ENCODE data around the gene MGAT3.
"Not testable (repeated sequence)": the region's sequence is repeated elsewhere in the genome, so short reads cannot be mapped to it uniquely, and the experiment has no call there.

The MGAT3 gene, protein sequence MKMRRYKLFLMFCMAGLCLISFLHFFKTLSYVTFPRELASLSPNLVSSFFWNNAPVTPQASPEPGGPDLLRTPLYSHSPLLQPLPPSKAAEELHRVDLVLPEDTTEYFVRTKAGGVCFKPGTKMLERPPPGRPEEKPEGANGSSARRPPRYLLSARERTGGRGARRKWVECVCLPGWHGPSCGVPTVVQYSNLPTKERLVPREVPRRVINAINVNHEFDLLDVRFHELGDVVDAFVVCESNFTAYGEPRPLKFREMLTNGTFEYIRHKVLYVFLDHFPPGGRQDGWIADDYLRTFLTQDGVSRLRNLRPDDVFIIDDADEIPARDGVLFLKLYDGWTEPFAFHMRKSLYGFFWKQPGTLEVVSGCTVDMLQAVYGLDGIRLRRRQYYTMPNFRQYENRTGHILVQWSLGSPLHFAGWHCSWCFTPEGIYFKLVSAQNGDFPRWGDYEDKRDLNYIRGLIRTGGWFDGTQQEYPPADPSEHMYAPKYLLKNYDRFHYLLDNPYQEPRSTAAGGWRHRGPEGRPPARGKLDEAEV

DNA sequence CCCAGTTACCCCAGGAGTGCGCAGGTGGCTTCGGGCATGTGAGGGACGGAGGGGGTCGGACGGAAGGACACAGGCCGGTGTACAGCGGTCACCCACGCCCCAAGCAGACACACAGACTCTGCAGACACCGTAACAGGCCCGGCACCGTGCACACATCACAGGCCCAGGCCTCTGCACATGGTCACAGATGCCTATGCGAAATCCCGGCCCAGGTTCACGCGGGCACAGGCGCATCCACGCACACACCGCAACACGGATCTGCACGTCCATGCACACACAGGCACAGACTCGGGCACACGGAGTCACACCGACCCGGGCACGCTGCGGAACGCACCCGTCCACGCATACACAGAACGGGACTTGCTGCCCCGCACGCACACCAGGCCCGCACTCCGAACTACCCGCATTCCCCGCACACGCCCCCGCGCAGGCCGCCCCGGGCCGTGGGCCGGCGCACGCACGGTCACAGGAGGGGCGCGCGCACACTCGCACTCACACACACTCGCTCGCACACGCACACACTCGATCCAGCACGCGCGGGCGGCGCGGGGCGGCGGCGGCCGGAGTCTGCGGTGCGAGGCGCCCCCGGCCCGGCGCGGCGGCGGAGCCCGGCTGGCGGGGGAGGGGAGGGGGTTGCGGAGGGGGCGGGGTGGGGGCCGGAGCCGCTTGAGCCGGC is at the start of gene MGAT3:
Gene MGAT3 (plus strand): TSS at position 491 of the 676 bp plus-strand sequence. CDS start 30,336 bp downstream, outside the sequence.
- no peak for DNase-seq (ENCODE audit: low read depth)

DNA sequence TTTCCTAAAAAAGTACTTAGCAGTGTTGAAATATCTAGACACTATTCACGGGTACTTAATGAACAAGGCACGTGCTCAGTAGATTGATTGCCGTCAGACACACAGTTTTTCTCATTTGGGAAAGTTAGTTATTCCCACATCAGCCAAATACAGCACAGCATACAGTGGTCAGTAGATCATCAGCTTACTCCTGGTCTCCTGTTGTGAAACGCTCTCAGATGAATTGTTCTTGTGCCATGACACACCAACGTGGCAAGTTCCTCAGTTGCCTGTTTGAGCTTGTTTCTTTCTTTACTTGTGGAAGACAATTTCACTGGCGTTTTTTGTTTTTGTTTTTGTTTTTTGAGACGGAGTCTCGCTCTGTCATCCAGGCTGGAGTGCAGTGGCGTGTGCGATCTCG is 48.6 kb upstream of the MGAT3 start:
- no peak for DNase-seq (ENCODE audit: low read depth)

DNA sequence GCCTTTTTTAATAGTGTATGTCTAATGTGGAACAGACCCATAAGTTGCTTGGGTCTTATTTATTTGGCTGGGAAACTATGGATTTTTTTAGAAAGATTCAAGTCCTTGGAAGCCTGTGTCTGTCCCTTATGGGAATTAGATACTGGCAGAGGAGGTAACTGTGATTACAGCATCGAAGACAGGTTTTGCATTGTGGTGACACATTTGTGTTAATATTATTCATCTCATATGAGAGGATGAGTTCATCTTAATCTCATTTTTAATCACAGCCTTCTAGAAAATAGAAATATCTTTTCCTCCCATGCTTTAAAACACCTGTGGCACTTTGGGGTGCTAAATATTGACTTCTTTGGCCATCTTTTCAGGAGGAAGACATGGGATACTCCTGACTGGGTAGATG is 48.0 kb upstream of the MGAT3 start:
- DNase-seq (ENCODE audit: low read depth): no peak

DNA sequence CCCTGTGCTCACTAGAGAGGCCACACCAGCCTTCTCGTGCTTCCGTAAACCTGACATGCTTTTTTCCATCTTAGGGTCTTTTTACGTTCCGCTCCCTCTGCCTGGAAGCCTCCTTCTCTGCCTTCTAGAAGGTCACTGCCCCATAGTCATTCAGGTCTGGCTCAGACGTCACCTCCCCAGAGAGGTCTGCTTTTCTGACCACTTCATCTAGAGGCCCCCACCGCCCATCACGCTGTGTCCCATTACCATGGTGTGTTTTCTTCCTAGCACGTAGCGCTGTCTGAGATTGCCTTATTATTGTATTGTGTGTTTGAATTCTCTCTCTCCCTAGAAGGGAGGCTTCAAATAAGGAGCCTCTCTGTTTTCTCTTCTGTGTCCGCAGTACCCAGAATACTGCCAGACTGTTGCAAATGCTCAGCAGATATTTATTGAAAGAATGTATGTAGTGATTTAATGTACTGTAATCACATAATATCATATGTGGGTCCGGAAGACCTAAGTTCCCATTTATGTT is 47.2 kb upstream of the MGAT3 start:
- no peak for DNase-seq (ENCODE audit: low read depth)

DNA sequence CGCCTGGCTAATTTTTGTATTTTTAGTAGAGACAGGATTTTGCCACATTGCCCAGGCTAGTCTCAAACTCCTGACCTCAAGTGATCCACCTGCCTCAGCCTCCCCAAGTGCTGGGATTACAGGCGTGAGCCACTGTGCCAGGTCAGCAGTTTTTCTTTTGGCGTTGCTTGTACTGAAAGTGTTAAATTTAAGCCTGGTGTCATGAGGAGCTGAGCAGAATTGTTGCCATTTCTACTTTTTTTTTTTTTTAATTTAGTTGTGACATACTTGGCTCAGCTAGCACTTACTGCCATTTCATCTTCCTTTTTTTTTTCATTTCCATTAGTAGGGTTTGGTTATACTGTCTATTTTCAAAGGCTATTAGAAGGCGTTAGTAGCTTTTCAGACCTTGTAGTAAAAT is 46.5 kb upstream of the MGAT3 start:
- no peak for DNase-seq (ENCODE audit: low read depth)

DNA sequence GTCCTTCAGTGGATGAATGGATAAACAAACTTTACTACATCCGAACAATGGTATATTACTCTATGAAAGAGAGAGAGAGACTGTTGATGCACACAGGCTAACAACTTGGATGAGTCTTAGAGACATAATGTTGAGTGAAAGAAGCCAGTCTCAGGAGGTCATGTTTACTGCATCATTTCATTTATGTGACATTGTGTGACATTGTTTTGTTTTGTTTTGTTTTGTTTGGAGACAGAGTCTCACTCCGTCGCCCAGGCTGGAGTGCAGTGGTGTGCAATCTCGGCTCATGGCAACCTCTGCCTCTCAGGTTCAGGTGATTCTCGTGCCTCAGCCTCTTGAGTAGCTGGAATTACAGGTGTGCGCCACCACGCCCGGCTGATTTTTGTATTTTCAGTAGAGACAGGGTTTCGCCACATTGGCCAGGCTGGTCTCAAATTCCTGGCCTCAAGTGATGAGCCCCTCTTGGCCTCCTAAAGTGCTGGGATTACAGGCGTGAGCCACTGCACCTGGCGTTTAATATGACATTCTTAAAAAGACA is 44.9 kb upstream of the MGAT3 start:
- DNase-seq (ENCODE audit: low read depth): not testable (repeated sequence)

DNA sequence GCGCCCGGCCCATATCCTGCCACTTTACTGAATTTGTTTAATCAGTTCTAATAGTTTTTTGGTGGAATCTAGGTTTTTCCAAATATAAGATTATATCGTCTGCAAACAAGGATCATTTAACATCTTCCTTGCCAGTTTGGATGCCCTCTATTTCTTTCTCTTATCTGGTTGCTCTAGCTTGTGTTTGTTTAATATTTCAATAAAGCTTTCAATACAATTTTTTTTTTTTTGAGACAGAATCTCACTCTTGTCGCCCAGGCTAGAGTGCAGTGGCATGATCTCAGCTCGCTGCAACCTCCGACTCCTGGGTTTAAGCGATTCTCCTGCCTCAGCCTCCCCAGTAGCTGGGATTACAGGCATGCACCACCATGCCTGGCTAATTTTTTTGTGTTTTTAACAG is 43.6 kb upstream of the MGAT3 start:
- not testable (repeated sequence) for DNase-seq (ENCODE audit: low read depth)

DNA sequence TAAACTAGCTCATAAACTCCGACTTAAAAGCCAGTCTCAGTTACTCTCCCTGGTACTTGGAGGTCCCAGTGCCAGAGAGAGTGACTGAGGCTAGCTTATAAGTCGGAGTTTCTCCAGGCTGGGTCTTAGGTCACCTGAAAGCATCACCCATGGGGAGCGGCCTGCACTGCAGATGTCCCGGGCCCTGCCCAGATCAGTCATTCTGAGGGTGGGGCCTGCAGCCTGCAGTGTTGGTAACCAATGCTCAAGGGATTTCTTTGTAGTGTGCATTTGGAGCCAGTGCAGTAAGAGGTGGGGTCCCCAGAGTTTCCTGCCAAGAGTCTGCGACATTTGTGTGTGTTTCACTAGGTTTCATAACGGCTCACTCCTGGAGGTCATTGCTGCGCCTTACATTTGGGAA is 42.4 kb upstream of the MGAT3 start:
- DNase-seq (ENCODE audit: low read depth): no peak

DNA sequence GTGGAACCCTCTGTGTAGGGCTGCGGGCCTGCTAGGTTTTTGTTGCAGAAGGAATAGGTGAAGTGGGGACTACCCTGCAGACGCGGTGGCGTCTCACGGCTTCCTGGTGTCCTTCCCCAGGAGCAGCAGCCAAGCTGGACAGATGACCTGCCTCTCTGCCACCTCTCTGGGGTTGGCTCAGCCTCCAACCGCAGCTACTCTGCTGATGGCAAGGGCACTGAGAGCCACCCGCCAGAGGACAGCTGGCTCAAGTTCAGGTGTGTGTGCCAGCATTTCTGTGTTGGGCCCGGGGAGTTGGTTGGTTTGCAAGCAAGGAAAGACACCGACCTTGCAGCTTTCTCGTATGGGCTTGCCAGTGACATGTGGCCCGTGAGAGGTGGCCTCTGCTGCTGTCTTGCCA is 41.9 kb upstream of the MGAT3 start:
- DNase-seq (ENCODE audit: low read depth): no peak

DNA sequence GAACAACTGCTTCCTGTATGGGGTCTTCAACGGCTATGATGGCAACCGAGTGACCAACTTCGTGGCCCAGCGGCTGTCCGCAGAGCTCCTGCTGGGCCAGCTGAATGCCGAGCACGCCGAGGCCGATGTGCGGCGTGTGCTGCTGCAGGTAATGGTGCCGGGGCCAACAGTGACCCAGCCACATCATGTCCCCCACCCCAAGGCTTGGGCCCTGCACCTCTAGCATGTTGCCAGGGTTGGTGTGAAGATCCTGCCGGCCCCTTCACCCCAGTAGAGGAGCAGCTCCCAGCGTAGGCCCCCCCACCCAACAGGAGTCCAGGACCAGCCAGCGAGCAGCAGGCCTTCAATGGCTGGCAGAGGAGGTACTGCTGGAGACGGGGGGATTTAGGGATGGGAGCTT is 41.3 kb upstream of the MGAT3 start:
- DNase-seq (ENCODE audit: low read depth): no peak

DNA sequence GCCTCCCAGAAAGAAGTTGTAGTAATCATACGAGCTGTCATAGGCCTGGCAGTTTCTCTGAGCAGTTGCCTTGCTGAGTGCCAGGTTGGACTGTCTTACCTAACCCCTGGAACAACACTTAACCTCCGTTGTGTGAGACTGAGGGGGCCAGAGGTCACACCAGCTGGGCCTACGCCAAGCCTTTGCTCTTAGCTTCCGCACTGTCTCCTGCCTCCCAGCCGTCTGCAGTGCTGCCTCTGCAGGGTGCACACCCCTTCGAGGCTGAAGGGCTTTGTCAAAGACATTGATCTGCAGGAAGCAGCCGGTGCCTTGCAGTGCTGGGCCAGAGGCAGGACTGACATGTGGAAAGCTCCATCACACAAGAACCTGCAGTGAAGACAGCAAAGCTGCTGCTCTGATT is 40.5 kb upstream of the MGAT3 start:
- no peak for DNase-seq (ENCODE audit: low read depth)

DNA sequence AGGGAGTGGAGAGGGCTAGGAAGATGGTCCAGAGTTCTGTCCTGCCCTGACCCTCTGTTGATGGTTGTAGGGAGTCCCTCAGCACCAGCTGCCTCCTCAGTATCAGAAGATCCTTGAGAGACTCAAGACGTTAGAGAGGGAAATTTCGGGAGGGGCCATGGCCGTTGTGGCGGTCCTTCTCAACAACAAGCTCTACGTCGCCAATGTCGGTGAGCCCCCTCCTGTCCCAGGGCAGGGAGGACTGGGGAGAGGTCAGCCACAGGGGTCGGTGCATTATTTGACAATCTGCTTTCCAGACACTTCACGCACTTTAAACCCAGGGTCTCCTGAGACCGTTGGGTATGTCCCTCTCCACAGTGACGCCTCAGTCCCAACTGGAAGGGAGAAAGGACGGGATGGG is 39.2 kb upstream of the MGAT3 start:
- DNase-seq (ENCODE audit: low read depth): no peak

DNA sequence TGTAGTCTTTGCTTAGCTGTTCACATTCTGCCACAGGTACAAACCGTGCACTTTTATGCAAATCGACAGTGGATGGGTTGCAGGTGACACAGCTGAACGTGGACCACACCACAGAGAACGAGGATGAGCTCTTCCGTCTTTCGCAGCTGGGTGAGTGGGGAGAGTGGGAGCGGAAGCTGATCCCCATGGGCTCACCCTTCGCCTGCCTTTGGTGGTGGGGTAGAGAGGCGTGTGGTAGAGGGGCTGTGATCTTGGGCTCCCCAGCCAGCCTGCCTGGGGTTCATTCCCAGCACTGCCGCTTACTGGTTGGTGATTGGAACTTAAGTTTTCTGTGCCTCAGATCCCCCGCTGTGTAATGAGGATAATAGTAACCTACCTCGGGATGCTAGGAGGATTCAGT is 38.1 kb upstream of the MGAT3 start:
- no peak for DNase-seq (ENCODE audit: low read depth)

DNA sequence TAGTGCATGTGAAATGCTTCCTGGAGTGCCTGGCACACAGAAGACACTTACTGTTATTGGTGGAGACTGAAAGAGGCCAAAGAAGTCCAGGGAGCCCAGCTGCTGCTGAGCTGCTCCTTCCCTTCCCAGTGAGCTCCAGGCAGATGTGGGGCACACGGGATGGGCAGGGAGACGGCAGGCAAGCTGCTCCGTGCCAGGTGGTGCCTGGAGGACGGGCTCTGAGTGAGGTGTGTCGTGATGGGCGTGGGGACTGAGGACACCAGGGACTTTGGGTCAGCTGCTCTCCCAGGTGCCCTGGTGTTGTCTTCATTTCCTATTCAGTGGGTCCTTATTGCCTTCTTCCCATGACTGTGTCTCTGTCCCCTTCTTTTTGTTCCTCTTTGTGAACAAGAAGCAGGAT is 37.7 kb upstream of the MGAT3 start:
- no peak for DNase-seq (ENCODE audit: low read depth)

DNA sequence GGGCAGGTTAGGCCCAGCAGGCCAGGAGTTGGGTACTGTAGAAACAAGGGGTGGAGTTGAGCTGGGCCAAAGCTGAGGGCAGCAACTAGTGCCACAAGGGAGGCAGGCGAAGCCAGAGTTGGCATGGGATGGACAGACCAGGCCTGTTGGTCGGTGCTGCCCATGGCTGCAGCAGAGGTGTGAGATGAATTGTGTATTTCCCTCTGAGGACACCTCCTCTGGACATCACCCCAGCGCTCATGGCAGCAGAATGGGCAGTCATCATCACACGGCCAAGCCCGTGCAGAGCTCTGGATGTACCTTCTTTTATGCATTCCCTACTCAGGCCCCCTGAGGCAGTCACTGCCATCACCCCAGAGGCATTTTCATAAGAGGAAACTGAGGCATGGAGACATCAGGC is 36.9 kb upstream of the MGAT3 start:
- DNase-seq (ENCODE audit: low read depth): no peak

DNA sequence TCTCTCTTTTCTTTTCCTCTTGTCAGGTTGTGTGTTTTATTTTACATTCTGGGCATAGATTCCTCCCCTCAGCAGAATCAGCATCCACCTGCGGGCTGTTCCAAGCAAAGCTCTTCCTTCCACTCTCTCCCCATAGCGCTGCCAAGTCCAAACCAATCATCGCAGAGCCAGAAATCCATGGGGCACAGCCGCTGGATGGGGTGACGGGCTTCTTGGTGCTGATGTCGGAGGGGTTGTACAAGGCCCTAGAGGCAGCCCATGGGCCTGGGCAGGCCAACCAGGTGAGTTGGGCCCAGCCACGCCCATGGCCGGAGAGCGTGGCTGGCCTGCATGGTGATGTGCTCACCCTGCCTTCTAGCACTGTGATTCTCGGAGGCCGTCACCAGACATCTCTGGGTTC is 35.1 kb upstream of the MGAT3 start:
- no peak for DNase-seq (ENCODE audit: low read depth)

DNA sequence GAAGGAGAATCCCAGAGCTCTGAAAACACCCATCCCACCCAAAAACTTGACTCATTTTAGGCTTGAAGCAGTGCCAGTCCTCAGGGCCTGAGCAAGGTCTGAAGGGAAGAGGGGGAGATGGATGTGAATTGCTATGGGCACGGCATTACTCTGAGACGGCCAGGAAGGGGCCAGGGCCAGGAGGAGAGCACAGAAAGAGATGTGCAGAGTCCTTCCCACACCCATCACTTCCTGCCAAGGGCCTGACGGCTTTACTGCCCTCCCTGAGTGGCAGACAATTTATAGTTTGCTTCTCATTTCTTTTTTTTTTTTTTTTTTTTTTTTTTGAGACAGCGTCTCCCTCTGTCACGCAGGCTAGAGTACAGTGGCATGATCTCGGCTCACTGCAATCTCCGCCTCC is 34.7 kb upstream of the MGAT3 start:
- no peak for DNase-seq (ENCODE audit: low read depth)

DNA sequence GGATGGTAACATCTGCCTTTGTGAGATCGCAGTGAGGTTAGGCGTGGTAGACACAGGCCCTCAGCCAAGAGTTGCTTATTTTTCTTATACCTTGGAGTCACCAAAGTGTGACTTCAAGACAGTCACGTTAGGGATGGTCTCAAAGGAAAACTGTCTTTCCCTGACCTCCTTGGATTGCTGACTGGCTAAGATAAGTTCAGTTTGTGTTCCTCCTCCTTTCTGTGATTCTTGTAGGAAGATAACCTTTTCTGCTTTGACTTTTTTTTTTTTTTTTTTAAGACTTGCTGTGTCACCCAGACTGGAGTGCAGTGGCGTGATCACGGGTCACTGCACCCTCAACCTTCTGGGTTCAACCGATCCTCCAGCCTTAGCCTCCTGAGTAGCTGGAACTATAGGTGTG is 34.1 kb upstream of the MGAT3 start:
- DNase-seq (ENCODE audit: low read depth): no peak

DNA sequence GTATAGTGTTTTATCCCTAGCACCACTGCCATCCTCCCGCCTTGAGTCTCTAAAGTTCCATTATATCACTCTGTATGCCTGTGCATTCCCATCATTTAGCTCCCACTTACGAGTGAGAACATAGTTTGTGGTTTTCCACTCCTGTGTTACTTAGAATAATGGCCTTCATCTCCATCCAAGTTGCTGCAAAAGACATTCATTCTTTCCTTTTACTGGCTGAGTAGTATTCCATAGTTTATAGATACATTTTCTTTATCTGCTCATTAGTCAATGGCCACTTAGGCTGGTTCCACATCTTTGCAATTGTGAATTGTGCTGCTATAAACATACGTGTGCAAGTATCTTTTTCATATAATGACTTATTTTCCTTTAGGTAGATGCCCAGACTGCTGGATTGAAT is 32.8 kb upstream of the MGAT3 start:
- DNase-seq (ENCODE audit: low read depth): no peak

DNA sequence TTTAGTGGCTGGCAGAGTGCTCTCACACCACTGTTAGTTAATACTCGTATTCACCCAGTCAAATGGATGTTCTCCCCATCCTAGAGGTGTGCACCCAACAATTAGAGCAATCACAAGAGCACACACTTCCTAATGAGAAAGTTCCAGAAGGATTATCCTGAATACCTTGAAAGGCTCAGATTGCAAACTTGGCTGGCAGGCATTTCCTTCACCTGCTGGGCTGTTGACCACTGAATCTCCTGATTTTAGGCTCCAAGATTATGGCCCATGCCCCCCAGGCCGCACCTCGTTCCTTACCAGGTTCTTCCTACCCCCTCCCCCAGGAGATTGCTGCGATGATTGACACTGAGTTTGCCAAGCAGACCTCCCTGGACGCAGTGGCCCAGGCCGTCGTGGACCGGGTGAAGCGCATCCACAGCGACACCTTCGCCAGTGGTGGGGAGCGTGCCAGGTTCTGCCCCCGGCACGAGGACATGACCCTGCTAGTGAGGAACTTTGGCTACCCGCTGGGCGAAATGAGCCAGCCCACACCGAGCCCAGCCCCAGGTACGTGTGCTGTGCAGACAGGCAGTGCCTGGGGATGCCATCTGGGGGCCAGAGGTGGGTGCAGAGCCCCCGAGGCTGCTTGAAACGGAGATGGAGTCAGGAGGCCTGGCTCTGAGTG is 30.3 kb upstream of the MGAT3 start:
- no peak for DNase-seq (ENCODE audit: low read depth)

DNA sequence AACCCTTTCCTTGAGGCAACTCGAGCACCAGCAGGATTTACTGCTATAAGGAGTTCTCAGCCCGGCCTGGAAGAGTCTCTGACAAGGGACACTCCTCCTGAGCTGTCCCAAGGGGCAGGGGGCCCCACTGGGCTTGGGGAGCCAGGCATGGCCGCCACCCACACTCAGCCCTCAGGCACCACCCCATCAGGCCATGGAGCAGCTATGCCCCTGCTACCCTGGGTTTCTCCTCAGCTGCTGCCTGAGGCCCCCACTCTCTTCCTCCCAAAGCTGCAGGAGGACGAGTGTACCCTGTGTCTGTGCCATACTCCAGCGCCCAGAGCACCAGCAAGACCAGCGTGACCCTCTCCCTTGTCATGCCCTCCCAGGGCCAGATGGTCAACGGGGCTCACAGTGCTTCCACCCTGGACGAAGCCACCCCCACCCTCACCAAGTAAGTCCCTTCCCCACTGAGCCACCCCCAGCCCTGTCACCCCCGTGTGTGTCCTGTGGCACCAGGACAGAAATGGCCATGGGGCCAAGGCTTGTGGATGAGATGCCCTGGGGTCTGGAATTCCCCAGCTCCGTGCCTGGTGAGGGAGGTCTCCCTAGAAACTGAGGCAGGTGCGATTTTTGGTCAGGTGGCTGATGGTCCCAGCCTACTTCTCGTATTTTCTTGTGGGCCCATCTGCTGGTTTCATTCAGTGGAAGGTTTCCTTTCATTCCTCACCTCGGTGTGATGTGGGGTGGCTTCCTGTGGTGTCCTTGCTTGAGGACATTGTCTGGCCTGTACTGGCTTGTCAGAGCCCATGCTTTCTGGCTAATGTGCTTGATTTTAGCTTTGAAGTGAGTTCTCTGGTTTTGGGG is 28.8 kb upstream of the MGAT3 start:
- DNase-seq (ENCODE audit: low read depth): no peak
